ENCODE data around the gene CHRD. TPM values are rescaled to one million over a fixed set of nuclear protein-coding genes. Genes with fewer than 3 reads are reported as not detected.

CHRD gene
- total RNA-seq, 1 experiment from 2014 or later = 1.8 TPM

GRCh38 chr3:184355261-184356040 is 24.4 kb upstream of the CHRD start:
- DNase-seq = no peak
- H3K79me1 ChIP-seq (ENCODE audit: insufficient read depth, low read depth, low read length, poor library complexity, severe bottlenecking) = no peaks in the 10 kb centered on the region
- Mint-ChIP-seq H3K9me3 (no peaks in the 10 kb centered on the region; a peak in 1 of 5 replicates), H3K36me3 (ENCODE audit: insufficient read depth in 1 of 3, low read depth in 3 of 3) (peaks cover 22 to 61% (median 54%) of the 10 kb centered on the region in 3 experiments; a peak in 6 of 7 replicates), H3K4me3 (no peak overlapping the region; a peak in 1 of 5 replicates), H3K4me1 (peaks cover 20 to 30% of the 10 kb centered on the region in 2 experiments), H3K27me3 (ENCODE audit: low read depth) (peaks cover 4% of the 10 kb centered on the region), H3K27ac (peak overlapping the region in 1 of 3 experiments; percentile 42; a peak in 1 of 7 replicates)
- H3K79me2 ChIP-seq (ENCODE audit: insufficient read depth, low read length) = no peaks in the 10 kb centered on the region; the same call in 1 of the 2 replicates
- peaks cover 5% of the 10 kb centered on the region for H3K23me2 ChIP-seq (ENCODE audit: insufficient read length, low read depth, low read length, poor library complexity, severe bottlenecking)
- no peak overlapping the region for H4K5ac ChIP-seq (ENCODE audit: insufficient read length, low read depth, low read length)
- peaks cover 2% of the 10 kb centered on the region; the same call in 1 of the 2 replicates for H3K4me1 ChIP-seq (ENCODE audit: insufficient read depth, low read length)
- no peak overlapping the region for H2BK20ac ChIP-seq (ENCODE audit: low read depth, low read length, poor library complexity, severe bottlenecking)
- no peaks in the 10 kb centered on the region for H4K20me1 ChIP-seq (ENCODE audit: control insufficient read depth, insufficient read depth, insufficient read length)
- no CpG with 5 or more reads among the region's 18 CpGs for WGBS (ENCODE audit: extremely low coverage, insufficient read length, low lambda C conversion rate)
- no peak for TF ChIP-seq CTCF (conservative IDR thresholded peaks at IDR 0.05)
- no peak overlapping the region for H3K18ac ChIP-seq (ENCODE audit: insufficient read length, low read depth, low read length)
- no peaks in the 10 kb centered on the region for H3K27me3 ChIP-seq (ENCODE audit: insufficient read depth, low read length)
- no peak overlapping the region for H3K4ac ChIP-seq (ENCODE audit: low read depth, low read length)
- no peak overlapping the region for H2AK5ac ChIP-seq (ENCODE audit: insufficient read length, low read length)
- H3K9me3 ChIP-seq (ENCODE audit: control insufficient read depth, low read depth, low read length) = no peaks in the 10 kb centered on the region
- no peak overlapping the region for H2BK120ac ChIP-seq (ENCODE audit: low read depth, low read length, poor library complexity, severe bottlenecking)
- H2BK5ac ChIP-seq (ENCODE audit: insufficient read length, low read length) = no peak overlapping the region
- H3K14ac ChIP-seq (ENCODE audit: insufficient read depth, low read length) = no peak overlapping the region
- no peak overlapping the region for H4K8ac ChIP-seq (replicated peaks; ENCODE audit: insufficient read length, low read depth, low read length)
- no peak overlapping the region for H3K23ac ChIP-seq (ENCODE audit: insufficient read length, low read depth, low read length)
- no peak overlapping the region for H2AFZ ChIP-seq (ENCODE audit: low read length)
- H3K9ac ChIP-seq (ENCODE audit: extremely low read depth, insufficient read length, low read length) = no peak overlapping the region
- H2BK15ac ChIP-seq (ENCODE audit: low read depth, low read length) = no peak overlapping the region
- H2BK12ac ChIP-seq (ENCODE audit: insufficient read length, low read depth, low read length) = no peak overlapping the region
- H3K27ac ChIP-seq (ENCODE audit: insufficient read length, low read depth, low read length) = no peak overlapping the region
- no peak overlapping the region for H4K91ac ChIP-seq (ENCODE audit: insufficient read length, low read depth, low read length)
- no peak overlapping the region for H3K56ac ChIP-seq (ENCODE audit: insufficient read length, low read depth, low read length)
- no peak overlapping the region for H3K4me2 ChIP-seq (ENCODE audit: insufficient read depth, insufficient read length, low read length)
- H3T11ph ChIP-seq (ENCODE audit: low read length) = no peak overlapping the region
